GM12872 (cell line): ENCODE results near the gene FRAS1.

ENCODE experiments used
- TF ChIP-seq, protein P1 (sequence below): IDR thresholded peaks from 3 replicates; pipeline ENCODE4 v1.5.1; 2011; ENCODE audit warnings: low read depth, mild to moderate bottlenecking, low read length, moderate library complexity; ENCODE audit not compliant: insufficient read depth

Gene FRAS1

GRCh38 chr4:78244705-78245485 lies 187.8 kb downstream of the FRAS1 start:
- TF ChIP-seq, protein P1, sequence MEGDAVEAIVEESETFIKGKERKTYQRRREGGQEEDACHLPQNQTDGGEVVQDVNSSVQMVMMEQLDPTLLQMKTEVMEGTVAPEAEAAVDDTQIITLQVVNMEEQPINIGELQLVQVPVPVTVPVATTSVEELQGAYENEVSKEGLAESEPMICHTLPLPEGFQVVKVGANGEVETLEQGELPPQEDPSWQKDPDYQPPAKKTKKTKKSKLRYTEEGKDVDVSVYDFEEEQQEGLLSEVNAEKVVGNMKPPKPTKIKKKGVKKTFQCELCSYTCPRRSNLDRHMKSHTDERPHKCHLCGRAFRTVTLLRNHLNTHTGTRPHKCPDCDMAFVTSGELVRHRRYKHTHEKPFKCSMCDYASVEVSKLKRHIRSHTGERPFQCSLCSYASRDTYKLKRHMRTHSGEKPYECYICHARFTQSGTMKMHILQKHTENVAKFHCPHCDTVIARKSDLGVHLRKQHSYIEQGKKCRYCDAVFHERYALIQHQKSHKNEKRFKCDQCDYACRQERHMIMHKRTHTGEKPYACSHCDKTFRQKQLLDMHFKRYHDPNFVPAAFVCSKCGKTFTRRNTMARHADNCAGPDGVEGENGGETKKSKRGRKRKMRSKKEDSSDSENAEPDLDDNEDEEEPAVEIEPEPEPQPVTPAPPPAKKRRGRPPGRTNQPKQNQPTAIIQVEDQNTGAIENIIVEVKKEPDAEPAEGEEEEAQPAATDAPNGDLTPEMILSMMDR = no peak

DNA sequence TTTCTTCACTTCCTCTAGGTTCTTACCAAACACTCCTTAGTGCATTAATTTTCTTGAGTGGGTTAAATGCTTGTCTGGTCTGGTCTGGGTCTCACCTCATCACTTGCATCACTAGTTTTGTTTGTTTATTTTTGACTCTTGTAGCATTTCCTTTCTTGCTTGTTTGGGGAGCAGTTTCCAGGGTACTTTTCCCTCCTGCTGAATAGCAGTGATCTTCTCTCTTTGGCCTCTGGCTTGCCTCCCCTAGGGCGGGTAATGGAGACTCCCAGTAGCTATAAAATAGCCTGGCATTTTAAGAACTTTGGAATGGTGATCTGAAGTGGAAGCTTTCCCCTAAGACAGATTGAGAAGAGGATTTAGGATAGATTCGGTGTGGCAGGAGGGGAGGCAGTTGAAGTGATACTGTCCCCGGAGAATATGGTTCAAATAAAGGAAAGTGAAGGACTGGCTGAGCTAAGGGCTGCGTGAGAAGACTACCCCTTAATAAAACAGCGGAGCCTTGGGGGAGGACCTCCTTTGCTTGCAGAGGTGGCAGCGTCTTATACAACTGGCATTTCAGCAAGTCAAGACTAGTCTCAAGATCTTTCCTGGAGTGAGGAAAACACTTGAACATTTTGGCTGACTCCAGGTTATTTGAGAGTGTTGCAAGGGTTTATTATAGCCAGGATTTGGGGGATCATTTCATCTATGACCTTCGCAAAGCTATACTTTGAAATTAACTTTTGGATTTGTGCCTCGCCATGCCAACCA lies 190.6 kb downstream of the FRAS1 start:
- TF ChIP-seq, protein P1 = no peak

- TF ChIP-seq, protein P1 = no peak
Observed at GRCh38 chr4:78250500-78250899, 193.4 kb downstream of the FRAS1 start.

DNA sequence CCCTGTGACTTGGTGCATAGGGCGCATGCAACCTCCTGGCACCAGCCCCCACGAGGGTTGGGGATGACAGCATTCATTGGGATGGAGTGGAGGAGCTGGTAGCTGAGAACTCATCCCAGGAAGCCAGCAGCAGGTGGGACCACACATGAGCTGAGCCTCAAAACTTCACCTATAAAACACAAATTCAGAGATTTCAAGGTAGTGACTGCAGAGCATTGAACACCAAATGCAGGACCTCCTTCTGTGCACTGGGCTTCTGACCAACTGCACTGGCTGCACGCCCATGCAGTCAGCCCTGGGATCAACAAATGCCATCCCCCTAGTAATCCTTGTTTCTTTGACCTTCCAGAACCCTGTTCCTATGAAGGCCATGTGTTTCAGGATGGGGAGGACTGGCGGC lies 197.8 kb downstream of the FRAS1 start:
- TF ChIP-seq, protein P1 = no peak

GRCh38 chr4:78265006-78265405 lies 207.9 kb downstream of the FRAS1 start:
- TF ChIP-seq, protein P1 = no peak

DNA sequence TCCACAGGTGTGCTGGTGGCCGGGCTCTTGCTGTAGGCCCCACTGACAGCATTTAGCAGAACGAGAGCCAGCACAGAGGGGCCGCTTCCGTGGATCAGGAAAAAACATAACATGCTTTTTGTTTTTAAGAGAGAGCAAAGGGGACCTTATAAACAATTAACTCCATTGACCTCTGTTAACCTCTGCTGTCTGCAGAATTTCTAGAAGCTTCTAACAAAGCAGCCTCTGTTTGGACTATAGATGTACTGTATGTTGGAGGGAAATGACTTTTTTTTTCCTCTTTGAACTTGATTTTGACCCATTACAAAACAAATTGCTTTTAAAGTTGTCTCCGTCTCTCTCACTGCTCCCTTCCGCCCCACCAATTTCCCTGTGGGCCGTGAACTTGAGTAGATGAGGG lies 210.7 kb downstream of the FRAS1 start:
- TF ChIP-seq, protein P1 = no peak

DNA sequence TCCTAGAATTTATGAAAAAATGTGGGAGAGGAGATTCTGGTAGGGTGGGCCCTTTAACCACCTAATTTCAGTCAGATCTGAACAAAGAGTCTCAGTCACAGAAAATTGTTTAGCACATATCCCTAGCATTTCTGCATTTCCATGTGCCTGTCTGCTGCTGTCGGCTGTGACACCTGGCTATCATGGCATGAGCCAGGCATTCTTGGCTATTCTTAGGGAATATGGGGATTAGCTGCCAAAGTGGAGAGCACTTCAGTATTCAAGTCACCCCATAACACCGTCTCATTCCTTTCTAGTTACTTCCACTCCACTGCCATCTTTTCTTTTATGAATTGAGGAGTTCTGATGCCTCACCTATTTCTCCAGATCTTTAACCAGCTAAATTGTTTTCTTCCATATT lies 211.5 kb downstream of the FRAS1 start:
- TF ChIP-seq, protein P1 = no peak
